Measurements from ENCODE around the gene IPPK. TPM values are rescaled to one million over a fixed set of nuclear protein-coding genes. Genes with fewer than 3 reads are reported as not detected.

IPPK gene
- total RNA-seq, 1 donor from 2014 or later = 10.1 TPM

DNA sequence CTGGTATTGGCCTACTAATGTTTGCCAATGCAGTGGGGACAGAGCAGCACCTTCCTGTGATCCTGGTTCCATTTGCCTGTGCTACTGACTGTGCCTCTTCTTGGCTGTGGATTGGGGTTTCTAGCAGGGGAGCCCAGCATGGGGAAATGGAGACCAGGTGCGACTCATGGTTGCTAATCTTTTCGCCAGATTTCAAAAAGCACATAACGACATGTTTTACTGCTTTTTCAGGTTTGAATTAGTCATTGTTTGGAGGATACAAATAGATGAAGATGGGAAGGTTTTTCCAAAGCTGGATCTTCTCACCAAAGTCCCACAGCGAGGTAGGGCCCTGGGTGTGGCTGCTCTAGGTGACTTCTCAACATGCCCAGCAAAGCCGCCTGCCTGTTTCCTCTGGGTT, 57.6 kb downstream of the IPPK start:
- no peak for DNase-seq (ENCODE audit: low spot score)
- no peak overlapping the region for H3K27ac Mint-ChIP-seq (ENCODE audit: unreplicated experiment)
- no peaks in the 10 kb centered on the region for H3K9me3 Mint-ChIP-seq (ENCODE audit: unreplicated experiment)
- peaks cover 14% of the 10 kb centered on the region for H3K4me1 Mint-ChIP-seq (ENCODE audit: unreplicated experiment)
- peaks cover 32% of the 10 kb centered on the region for H3K36me3 Mint-ChIP-seq (ENCODE audit: low read depth, unreplicated experiment)
- no peaks in the 10 kb centered on the region for H3K27me3 Mint-ChIP-seq (ENCODE audit: unreplicated experiment)
- TF ChIP-seq, protein P1, sequence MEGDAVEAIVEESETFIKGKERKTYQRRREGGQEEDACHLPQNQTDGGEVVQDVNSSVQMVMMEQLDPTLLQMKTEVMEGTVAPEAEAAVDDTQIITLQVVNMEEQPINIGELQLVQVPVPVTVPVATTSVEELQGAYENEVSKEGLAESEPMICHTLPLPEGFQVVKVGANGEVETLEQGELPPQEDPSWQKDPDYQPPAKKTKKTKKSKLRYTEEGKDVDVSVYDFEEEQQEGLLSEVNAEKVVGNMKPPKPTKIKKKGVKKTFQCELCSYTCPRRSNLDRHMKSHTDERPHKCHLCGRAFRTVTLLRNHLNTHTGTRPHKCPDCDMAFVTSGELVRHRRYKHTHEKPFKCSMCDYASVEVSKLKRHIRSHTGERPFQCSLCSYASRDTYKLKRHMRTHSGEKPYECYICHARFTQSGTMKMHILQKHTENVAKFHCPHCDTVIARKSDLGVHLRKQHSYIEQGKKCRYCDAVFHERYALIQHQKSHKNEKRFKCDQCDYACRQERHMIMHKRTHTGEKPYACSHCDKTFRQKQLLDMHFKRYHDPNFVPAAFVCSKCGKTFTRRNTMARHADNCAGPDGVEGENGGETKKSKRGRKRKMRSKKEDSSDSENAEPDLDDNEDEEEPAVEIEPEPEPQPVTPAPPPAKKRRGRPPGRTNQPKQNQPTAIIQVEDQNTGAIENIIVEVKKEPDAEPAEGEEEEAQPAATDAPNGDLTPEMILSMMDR (IDR thresholded peaks at IDR 0.05; ENCODE audit: unreplicated experiment) = no peak
- no peak overlapping the region for H3K4me3 Mint-ChIP-seq (ENCODE audit: unreplicated experiment)

- Mint-ChIP-seq H3K27me3 (ENCODE audit: unreplicated experiment) (no peaks in the 10 kb centered on the region), H3K36me3 (ENCODE audit: low read depth, unreplicated experiment) (peaks cover 32% of the 10 kb centered on the region), H3K27ac (ENCODE audit: unreplicated experiment) (no peak overlapping the region), H3K9me3 (ENCODE audit: unreplicated experiment) (no peaks in the 10 kb centered on the region), H3K4me3 (ENCODE audit: unreplicated experiment) (no peak overlapping the region), H3K4me1 (ENCODE audit: unreplicated experiment) (peaks cover 14% of the 10 kb centered on the region)
- TF ChIP-seq, protein P1 (IDR thresholded peaks at IDR 0.05; ENCODE audit: unreplicated experiment) = no peak
- DNase-seq (ENCODE audit: low spot score) = no peak
These were observed 58.2 kb downstream of the IPPK start for GRCh38 chr9:92611621-92612285.

DNA sequence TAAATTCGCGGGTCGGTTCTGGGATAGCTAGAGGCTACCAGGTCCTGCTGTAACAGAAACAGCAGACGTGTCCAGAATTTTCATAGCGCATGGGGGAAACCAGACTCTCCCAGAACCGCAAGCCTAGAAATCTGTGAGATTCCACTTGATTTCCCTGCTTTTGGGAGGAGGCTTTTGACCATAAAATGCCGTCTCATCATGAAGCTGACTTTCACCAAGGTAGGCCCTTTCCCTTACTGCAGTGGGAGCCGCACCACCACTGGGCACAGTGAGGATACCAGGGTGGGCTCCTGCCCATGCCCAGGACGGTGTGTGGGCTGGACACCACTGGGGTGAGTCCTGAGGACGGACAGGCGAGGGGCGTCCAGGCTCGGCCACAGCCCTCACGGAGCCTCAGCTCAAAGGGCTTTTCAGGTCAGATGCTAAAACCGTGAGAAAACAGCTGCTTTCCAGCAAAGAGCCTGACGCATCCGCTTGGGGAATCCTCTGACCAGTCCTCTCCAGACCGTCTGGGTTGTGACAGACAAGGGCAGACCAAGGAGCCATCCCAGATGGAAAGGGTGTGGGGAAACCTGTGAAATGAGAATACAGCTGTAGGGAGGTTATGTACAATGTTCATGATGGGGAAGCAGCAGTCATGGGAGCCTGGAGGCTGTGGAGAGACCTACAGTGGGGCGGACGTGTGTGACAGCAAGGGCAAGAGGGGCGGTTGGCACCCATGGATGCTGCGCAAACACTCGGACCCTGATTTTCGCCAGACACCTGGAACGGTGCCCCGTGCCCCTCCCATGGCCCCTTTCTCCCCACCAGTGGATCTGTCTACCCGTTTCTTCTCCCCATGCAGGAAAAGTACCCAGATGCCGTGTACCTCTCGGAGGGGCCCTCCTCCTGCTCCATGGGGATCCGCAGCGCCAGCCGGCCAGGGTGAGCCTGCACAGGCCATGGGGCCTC, 59.2 kb downstream of the IPPK start:
- no peak for DNase-seq (ENCODE audit: low spot score)
- TF ChIP-seq, protein P1 (IDR thresholded peaks at IDR 0.05; ENCODE audit: unreplicated experiment) = no peak
- H3K27ac Mint-ChIP-seq (ENCODE audit: unreplicated experiment) = no peak overlapping the region
- H3K36me3 Mint-ChIP-seq (ENCODE audit: low read depth, unreplicated experiment) = peaks cover 28% of the 10 kb centered on the region
- no peaks in the 10 kb centered on the region for H3K9me3 Mint-ChIP-seq (ENCODE audit: unreplicated experiment)
- H3K27me3 Mint-ChIP-seq (ENCODE audit: unreplicated experiment) = no peaks in the 10 kb centered on the region
- H3K4me1 Mint-ChIP-seq (ENCODE audit: unreplicated experiment) = peaks cover 13% of the 10 kb centered on the region
- no peak overlapping the region for H3K4me3 Mint-ChIP-seq (ENCODE audit: unreplicated experiment)

DNA sequence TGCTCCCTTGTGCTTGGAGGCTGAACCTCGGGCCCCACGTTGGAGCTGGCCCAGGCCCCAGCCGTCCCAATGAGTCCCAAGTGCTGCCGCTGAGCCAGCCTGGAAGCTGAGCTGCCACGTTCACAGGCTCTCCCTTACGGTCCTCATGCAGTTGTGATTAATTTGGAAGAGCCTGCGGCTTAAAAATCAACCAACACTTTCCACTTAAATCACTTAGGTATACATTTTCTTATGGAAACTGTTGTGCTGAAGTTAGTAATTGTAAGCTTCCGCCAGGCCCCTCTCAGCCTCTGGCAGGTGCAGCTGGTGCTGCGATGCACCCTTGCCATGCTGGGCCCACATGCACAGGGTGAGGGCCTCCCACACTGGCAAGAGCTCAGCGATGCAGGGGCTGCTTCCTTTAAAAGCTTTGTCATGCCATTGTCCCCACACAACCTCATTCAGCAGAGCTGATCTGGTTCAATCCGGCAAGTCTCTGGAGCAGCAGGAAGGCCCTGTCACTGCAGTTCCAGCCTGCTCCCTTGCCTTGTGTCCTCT, 61.0 kb downstream of the IPPK start:
- no peak overlapping the region for H3K4me3 Mint-ChIP-seq (ENCODE audit: unreplicated experiment)
- H3K27ac Mint-ChIP-seq (ENCODE audit: unreplicated experiment) = peak overlapping the region; percentile 80
- TF ChIP-seq, protein P1 (IDR thresholded peaks at IDR 0.05; ENCODE audit: unreplicated experiment) = no peak
- DNase-seq (ENCODE audit: low spot score) = no peak
- H3K4me1 Mint-ChIP-seq (ENCODE audit: unreplicated experiment) = peaks cover 8% of the 10 kb centered on the region
- H3K36me3 Mint-ChIP-seq (ENCODE audit: low read depth, unreplicated experiment) = peaks cover 13% of the 10 kb centered on the region
- no peaks in the 10 kb centered on the region for H3K9me3 Mint-ChIP-seq (ENCODE audit: unreplicated experiment)
- H3K27me3 Mint-ChIP-seq (ENCODE audit: unreplicated experiment) = no peaks in the 10 kb centered on the region

Measured in endothelial cell (in vitro differentiated cells).